ENCODE data around the gene QDPR.

GRCh38 chr4:17511051-17511450 lies 839 bp downstream of the QDPR start:
- TF ChIP-seq, protein P1, sequence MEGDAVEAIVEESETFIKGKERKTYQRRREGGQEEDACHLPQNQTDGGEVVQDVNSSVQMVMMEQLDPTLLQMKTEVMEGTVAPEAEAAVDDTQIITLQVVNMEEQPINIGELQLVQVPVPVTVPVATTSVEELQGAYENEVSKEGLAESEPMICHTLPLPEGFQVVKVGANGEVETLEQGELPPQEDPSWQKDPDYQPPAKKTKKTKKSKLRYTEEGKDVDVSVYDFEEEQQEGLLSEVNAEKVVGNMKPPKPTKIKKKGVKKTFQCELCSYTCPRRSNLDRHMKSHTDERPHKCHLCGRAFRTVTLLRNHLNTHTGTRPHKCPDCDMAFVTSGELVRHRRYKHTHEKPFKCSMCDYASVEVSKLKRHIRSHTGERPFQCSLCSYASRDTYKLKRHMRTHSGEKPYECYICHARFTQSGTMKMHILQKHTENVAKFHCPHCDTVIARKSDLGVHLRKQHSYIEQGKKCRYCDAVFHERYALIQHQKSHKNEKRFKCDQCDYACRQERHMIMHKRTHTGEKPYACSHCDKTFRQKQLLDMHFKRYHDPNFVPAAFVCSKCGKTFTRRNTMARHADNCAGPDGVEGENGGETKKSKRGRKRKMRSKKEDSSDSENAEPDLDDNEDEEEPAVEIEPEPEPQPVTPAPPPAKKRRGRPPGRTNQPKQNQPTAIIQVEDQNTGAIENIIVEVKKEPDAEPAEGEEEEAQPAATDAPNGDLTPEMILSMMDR (IDR thresholded peaks at IDR 0.05) = no peak
- no peak for TF ChIP-seq POLR2AphosphoS5 (IDR thresholded peaks at IDR 0.05; ENCODE audit: low read depth, low read length)

All from Panc1 (cell line).